Caco-2 (cell line): Measurements from ENCODE around the gene C22orf39. TPM values are rescaled to one million over a fixed set of nuclear protein-coding genes. Genes with fewer than 3 reads are reported as not detected.

ENCODE experiments used
- BruUV-seq: library from RNA; stranded (reverse); fragments of 400-500 nt; replicated peaks from 2 replicates; lab custom pipeline; 2021; lab: Mats Ljungman, UMichigan
- CTCF ChIA-PET: fragments of 300-600 bp; sonication (Branson Sonifier 250); formaldehyde crosslinking; loops from one replicate; lab custom pipeline; 2022; ENCODE audit warnings: antibody characterized with exemption; lab: Charles Lee
- POLR2A ChIA-PET: fragments of 300-600 bp; sonication (Branson Sonifier 250); formaldehyde crosslinking; loops from one replicate; lab custom pipeline; 2022; ENCODE audit warnings: antibody characterized with exemption; lab: Charles Lee
- DNase-seq, 2 experiments: peaks; one replicate each; pipeline versions ENCODE4 v3.0.0 to v3.0.0-alpha.2; 2020 to 2022
- H3K27me3 ChIP-seq: replicated peaks from 2 replicates; pipeline ENCODE4 v1.6.0; 2011; ENCODE audit warnings: low read length; ENCODE audit not compliant: control insufficient read depth, insufficient read depth
- H3K36me3 ChIP-seq: 2 replicates; pipeline ENCODE4 v1.5.1; 2011; ENCODE audit warnings: low read length; ENCODE audit not compliant: control insufficient read depth, insufficient read depth
- H3K4me1 ChIP-seq: fragments of 250-450 bp; sonication (Bioruptor Pico); 2 replicates; pipeline ENCODE4 v1.5.1; 2020; ENCODE audit warnings: mild to moderate bottlenecking
- H3K4me3 ChIP-seq: 2 replicates; pipeline ENCODE4 v1.5.1; 2011; ENCODE audit warnings: low read depth, mild to moderate bottlenecking, control low read depth, low read length
- H3K9me3 ChIP-seq: fragments of 250-450 bp; sonication (Bioruptor Pico); 2 replicates; pipeline ENCODE4 v1.5.1; 2020; ENCODE audit warnings: mild to moderate bottlenecking, moderate library complexity
- H3K27ac Mint-ChIP-seq: one replicate; pipeline ENCODE4 v1.8.0; 2022; ENCODE audit warnings: mixed read lengths; ENCODE audit not compliant: unreplicated experiment
- H3K27me3 Mint-ChIP-seq: one replicate; pipeline ENCODE4 v1.8.0; 2022; ENCODE audit warnings: mixed read lengths; ENCODE audit not compliant: insufficient read depth, unreplicated experiment
- H3K36me3 Mint-ChIP-seq: one replicate; pipeline ENCODE4 v1.8.0; 2022; ENCODE audit warnings: mild to moderate bottlenecking, mixed read lengths; ENCODE audit not compliant: insufficient read depth, unreplicated experiment
- H3K4me1 Mint-ChIP-seq: one replicate; pipeline ENCODE4 v1.8.0; 2022; ENCODE audit warnings: low read depth, mixed read lengths; ENCODE audit not compliant: unreplicated experiment
- H3K4me3 Mint-ChIP-seq: one replicate; pipeline ENCODE4 v1.8.0; 2022; ENCODE audit warnings: mild to moderate bottlenecking, moderate library complexity, mixed read lengths; ENCODE audit not compliant: unreplicated experiment
- H3K9me3 Mint-ChIP-seq: one replicate; pipeline ENCODE4 v1.8.0; 2022; ENCODE audit warnings: mixed read lengths; ENCODE audit not compliant: unreplicated experiment
- CTCF ChIP-seq, 2 experiments: fragments of 200-600 bp in 1 of 2; IDR thresholded peaks; 1 replicate in 1 of 2; 2 replicates in 1 of 2; pipeline versions ENCODE4 v1.5.1 to v1.8.0; 2011 to 2022; ENCODE audit warnings: antibody characterized with exemption in 1 of 2, control low read depth in 1 of 2, inconsistent platforms in 1 of 2, low read depth in 1 of 2, low read length in 1 of 2, mild to moderate bottlenecking in 1 of 2, moderate library complexity in 1 of 2; ENCODE audit not compliant: insufficient read depth in 1 of 2, severe bottlenecking in 1 of 2, unreplicated experiment in 1 of 2
- intact Hi-C: fragments of 100-400 bp; cut with micrococcal nuclease; formaldehyde crosslinking; loops from one replicate; pipeline ENCODE4 v1.10.0; 2022; ENCODE audit not compliant: unreplicated experiment
- total RNA-seq: library from RNA; stranded (reverse); gene quantifications from 2 replicates; pipeline ENCODE4 v1.2.3, GENCODE V29; 2022

The C22orf39 gene
- total RNA-seq, 1 experiment from 2014 or later: 36.1 TPM

GRCh38 chr22:19461506-19461905 lies 14.0 kb upstream of the C22orf39 start:
- intact Hi-C loops: no loop called here
- CTCF ChIA-PET: interaction anchor here (0.6 kb wide), 1 partner anchor 29 kb away, joined by 3 read pairs; no protein-coding TSS in a partner anchor
- Mint-ChIP-seq H3K4me1 (no peaks in the 10 kb centered on the region), H3K9me3 (no peaks in the 10 kb centered on the region), H3K27me3 (no peaks in the 10 kb centered on the region), H3K4me3 (no peak overlapping the region), H3K27ac (no peak overlapping the region), H3K36me3 (peaks cover 64% of the 10 kb centered on the region)
- Histone ChIP-seq H3K9me3 (no peaks in the 10 kb centered on the region), H3K36me3 (peaks cover 1% of the 10 kb centered on the region; the same call in 1 of the 2 replicates), H3K4me1 (no peaks in the 10 kb centered on the region), H3K27me3 (no peaks in the 10 kb centered on the region), H3K4me3 (no peak overlapping the region)
- no peak for DNase-seq
- no peak for TF ChIP-seq CTCF (IDR thresholded peaks at IDR 0.05; ENCODE audit: insufficient read depth in 1 of 2, low read depth in 1 of 2, low read length in 1 of 2, severe bottlenecking in 1 of 2, unreplicated experiment in 1 of 2)
- BruUV-seq: no TSS peak
- POLR2A ChIA-PET: no interaction called here

GRCh38 chr22:19460036-19460435 lies 12.5 kb upstream of the C22orf39 start:
- POLR2A ChIA-PET: no interaction called here
- no peaks in the 10 kb centered on the region for H3K4me1 Mint-ChIP-seq
- DNase-seq: no peak
- no peak overlapping the region for H3K4me3 Mint-ChIP-seq
- H3K27ac Mint-ChIP-seq: no peak overlapping the region
- H3K27me3 Mint-ChIP-seq: no peaks in the 10 kb centered on the region
- peaks cover 1% of the 10 kb centered on the region; the same call in 1 of the 2 replicates for H3K36me3 ChIP-seq
- no peaks in the 10 kb centered on the region for H3K9me3 ChIP-seq
- no peak for TF ChIP-seq CTCF (IDR thresholded peaks at IDR 0.05; ENCODE audit: insufficient read depth in 1 of 2, low read depth in 1 of 2, low read length in 1 of 2, severe bottlenecking in 1 of 2, unreplicated experiment in 1 of 2)
- H3K36me3 Mint-ChIP-seq: peaks cover 64% of the 10 kb centered on the region
- BruUV-seq: no TSS peak
- H3K4me3 ChIP-seq: no peak overlapping the region
- intact Hi-C loops: no loop called here
- CTCF ChIA-PET: no interaction called here
- no peaks in the 10 kb centered on the region for H3K27me3 ChIP-seq
- no peaks in the 10 kb centered on the region for H3K4me1 ChIP-seq
- H3K9me3 Mint-ChIP-seq: no peaks in the 10 kb centered on the region

DNA sequence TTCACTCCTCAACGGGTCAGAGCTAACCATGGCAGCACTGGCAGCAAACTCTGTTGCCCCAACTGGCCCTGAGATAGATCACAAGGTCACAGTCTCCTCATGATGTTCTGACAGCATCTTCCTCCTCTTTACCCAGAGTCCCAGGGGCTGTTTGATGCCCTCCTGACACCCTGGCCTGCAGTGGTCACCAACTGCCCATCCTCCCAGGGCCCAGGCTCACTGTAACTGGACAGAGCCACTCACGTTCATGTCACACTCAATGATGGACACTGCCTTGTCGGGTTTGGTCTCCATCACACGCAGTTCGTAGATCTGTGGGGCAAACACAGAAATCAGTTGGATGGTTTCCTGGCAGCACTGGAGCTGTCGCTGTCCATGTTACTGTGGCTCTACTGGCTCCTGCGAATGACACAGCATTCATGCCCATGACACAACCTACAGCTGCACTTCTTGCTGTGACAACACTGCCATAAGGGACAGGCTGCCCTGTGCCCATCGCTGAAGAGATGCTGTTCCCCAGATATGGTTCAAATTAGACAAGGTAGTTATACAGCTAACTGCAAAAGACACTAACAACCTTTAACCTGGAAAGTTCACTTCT lies 10.4 kb upstream of the C22orf39 start:
- Mint-ChIP-seq H3K4me1 (no peaks in the 10 kb centered on the region), H3K36me3 (peaks cover 68% of the 10 kb centered on the region), H3K9me3 (no peaks in the 10 kb centered on the region), H3K27me3 (no peaks in the 10 kb centered on the region), H3K4me3 (no peak overlapping the region), H3K27ac (no peak overlapping the region)
- intact Hi-C loops: no loop called here
- POLR2A ChIA-PET: interaction anchor here (1.4 kb wide), 1 partner anchor 22 kb away, joined by 3 read pairs; the partner anchor contains the start of gene CDC45
- Histone ChIP-seq H3K4me1 (no peaks in the 10 kb centered on the region), H3K4me3 (no peak overlapping the region), H3K36me3 (no peaks in the 10 kb centered on the region; the same call in 1 of the 2 replicates), H3K9me3 (no peaks in the 10 kb centered on the region), H3K27me3 (no peaks in the 10 kb centered on the region)
- DNase-seq: no peak
- BruUV-seq: no TSS peak
- CTCF ChIA-PET: no interaction called here
- TF ChIP-seq CTCF (IDR thresholded peaks at IDR 0.05; ENCODE audit: insufficient read depth in 1 of 2, low read depth in 1 of 2, low read length in 1 of 2, severe bottlenecking in 1 of 2, unreplicated experiment in 1 of 2): no peak
